DOHH2 (cell line): ENCODE measurements around the gene LRP2.

Source experiments
- H3F3A ChIP-seq: fragments of 200-600 bp; sonication (generic), shearing (Covaris generic); 2 replicates; pipeline ENCODE4 v1.6.0; 2016; ENCODE audit warnings: antibody characterized with exemption, mild to moderate bottlenecking; ENCODE audit not compliant: control insufficient read depth, insufficient read depth
- H3K27ac ChIP-seq: fragments of 200-600 bp; sonication (generic); 2 replicates; pipeline ENCODE4 v1.5.1; 2014; ENCODE audit warnings: low read depth, mild to moderate bottlenecking, low read length, moderate library complexity
- H3K27me3 ChIP-seq: fragments of 200-600 bp; sonication (generic); 2 replicates; pipeline ENCODE4 v1.6.1; 2014; ENCODE audit warnings: mild to moderate bottlenecking, low read length, mixed read lengths; ENCODE audit not compliant: control insufficient read depth
- H3K36me3 ChIP-seq: fragments of 200-600 bp; sonication (generic); 2 replicates; pipeline ENCODE4 v1.6.1; 2014; ENCODE audit warnings: mild to moderate bottlenecking, low read length, moderate library complexity, mixed read lengths; ENCODE audit not compliant: control insufficient read depth
- H3K4me1 ChIP-seq: fragments of 200-600 bp; sonication (generic); 2 replicates; pipeline ENCODE4 v1.6.1; 2014; ENCODE audit warnings: mild to moderate bottlenecking, low read length, mixed read lengths; ENCODE audit not compliant: control insufficient read depth
- H3K4me2 ChIP-seq: fragments of 200-600 bp; sonication (generic); 2 replicates; pipeline ENCODE4 v1.6.0; 2014; ENCODE audit warnings: mild to moderate bottlenecking, low read length, moderate library complexity
- H3K4me3 ChIP-seq: fragments of 200-600 bp; sonication (generic); 2 replicates; pipeline ENCODE4 v1.5.1; 2014; ENCODE audit warnings: mild to moderate bottlenecking, low read length, mixed read lengths
- H3K79me2 ChIP-seq: fragments of 200-600 bp; sonication (generic); 2 replicates; pipeline ENCODE4 v1.6.1; 2014; ENCODE audit warnings: mild to moderate bottlenecking, low read length, mixed read lengths; ENCODE audit not compliant: control insufficient read depth
- H3K9me2 ChIP-seq: fragments of 200-600 bp; sonication (generic); replicated peaks from 2 replicates; pipeline ENCODE4 v1.6.1; 2014; ENCODE audit warnings: mild to moderate bottlenecking, low read length, mixed read lengths; ENCODE audit not compliant: control insufficient read depth
- H3K9me3 ChIP-seq: fragments of 200-600 bp; sonication (generic); 2 replicates; pipeline ENCODE4 v1.6.1; 2014; ENCODE audit warnings: antibody characterized with exemption, low read length, mixed read lengths; ENCODE audit not compliant: control insufficient read depth, insufficient read depth
- H4K20me1 ChIP-seq: fragments of 200-600 bp; sonication (generic); 2 replicates; pipeline ENCODE4 v1.6.0; 2014; ENCODE audit warnings: low read depth, mild to moderate bottlenecking, antibody characterized with exemption, low read length, moderate library complexity; ENCODE audit not compliant: control insufficient read depth, insufficient read depth
- CTCF ChIP-seq: fragments of 200-600 bp; sonication (generic); IDR thresholded peaks from one replicate; pipeline ENCODE4 v1.5.1; 2014; ENCODE audit warnings: antibody characterized with exemption, mild to moderate bottlenecking, low read depth, low read length; ENCODE audit not compliant: poor library complexity, severe bottlenecking
- EZH2phosphoT487 ChIP-seq: fragments of 200-600 bp; sonication (generic); IDR thresholded peaks from 2 replicates; pipeline ENCODE4 v1.6.1; 2017; ENCODE audit warnings: borderline replicate concordance, mild to moderate bottlenecking, antibody characterized with exemption, low read length, moderate library complexity, mixed read lengths

LRP2 gene

GRCh38 chr2:169285531-169286235 lies 76.7 kb downstream of the LRP2 start:
- Histone ChIP-seq H3F3A (no peaks in the 10 kb centered on the region), H3K9me2 (no peaks in the 10 kb centered on the region), H3K4me3 (no peak overlapping the region), H3K9me3 (no peaks in the 10 kb centered on the region), H4K20me1 (no peaks in the 10 kb centered on the region), H3K4me2 (no peak overlapping the region), H3K27me3 (no peaks in the 10 kb centered on the region), H3K79me2 (no peaks in the 10 kb centered on the region), H3K4me1 (no peaks in the 10 kb centered on the region), H3K36me3 (no peaks in the 10 kb centered on the region), H3K27ac (no peak overlapping the region)
- no peak for TF ChIP-seq CTCF
- no peak for TF ChIP-seq EZH2phosphoT487

GRCh38 chr2:169280502-169280901 lies 81.8 kb downstream of the LRP2 start:
- Histone ChIP-seq H3K79me2 (no peaks in the 10 kb centered on the region), H3K36me3 (no peaks in the 10 kb centered on the region), H3F3A (no peaks in the 10 kb centered on the region), H3K4me2 (no peak overlapping the region), H3K9me3 (no peaks in the 10 kb centered on the region), H3K27ac (no peak overlapping the region), H3K4me3 (no peak overlapping the region), H3K27me3 (no peaks in the 10 kb centered on the region), H3K9me2 (no peaks in the 10 kb centered on the region), H4K20me1 (no peaks in the 10 kb centered on the region), H3K4me1 (no peaks in the 10 kb centered on the region)
- no peak for TF ChIP-seq EZH2phosphoT487
- TF ChIP-seq CTCF, result no peak

GRCh38 chr2:169275696-169276444 lies 86.5 kb downstream of the LRP2 start:
- H3K4me2 ChIP-seq, result no peak overlapping the region
- no peaks in the 10 kb centered on the region for H3F3A ChIP-seq
- no peaks in the 10 kb centered on the region for H3K9me2 ChIP-seq
- H3K4me1 ChIP-seq, result no peaks in the 10 kb centered on the region
- no peak for TF ChIP-seq CTCF
- TF ChIP-seq EZH2phosphoT487, result no peak
- H3K27ac ChIP-seq, result no peak overlapping the region
- H3K79me2 ChIP-seq, result no peaks in the 10 kb centered on the region
- H3K27me3 ChIP-seq, result no peaks in the 10 kb centered on the region
- no peaks in the 10 kb centered on the region for H3K9me3 ChIP-seq
- H3K36me3 ChIP-seq, result no peaks in the 10 kb centered on the region
- H4K20me1 ChIP-seq, result no peaks in the 10 kb centered on the region
- H3K4me3 ChIP-seq, result no peak overlapping the region
